HG02973 (cell line): ENCODE data around the gene VWA2.
"Not testable (repeated sequence)": the region's sequence is repeated elsewhere in the genome, so short reads cannot be mapped to it uniquely, and the experiment has no call there.

Experiments
- ATAC-seq: cut with Tn5 transposase; IDR thresholded peaks from one replicate; pipeline ENCODE4 v1.9.1; 2021; ENCODE audit warnings: moderate library complexity; ENCODE audit not compliant: unreplicated experiment

VWA2 gene

GRCh38 chr10:114313866-114314265 lies 74.8 kb downstream of the VWA2 start:
- ATAC-seq: no peak

- no peak for ATAC-seq
Observed at GRCh38 chr10:114315566-114316420, 76.7 kb downstream of the VWA2 start.

GRCh38 chr10:114316744-114317143 lies 77.7 kb downstream of the VWA2 start:
- ATAC-seq: no peak

GRCh38 chr10:114319406-114320248 lies 80.6 kb downstream of the VWA2 start:
- no peak for ATAC-seq

GRCh38 chr10:114320249-114321116 lies 81.4 kb downstream of the VWA2 start:
- no peak for ATAC-seq

GRCh38 chr10:114322344-114322743 lies 83.3 kb downstream of the VWA2 start:
- no peak for ATAC-seq

GRCh38 chr10:114323023-114323422 lies 84.0 kb downstream of the VWA2 start:
- ATAC-seq: no peak

GRCh38 chr10:114326795-114327194 lies 87.7 kb downstream of the VWA2 start:
- no peak for ATAC-seq

GRCh38 chr10:114327537-114328440 lies 88.7 kb downstream of the VWA2 start:
- no peak for ATAC-seq

- ATAC-seq: no peak
Observed at GRCh38 chr10:114328441-114328812, 89.4 kb downstream of the VWA2 start.

- ATAC-seq: no peak
Observed at GRCh38 chr10:114328874-114329273, 89.8 kb downstream of the VWA2 start.

- ATAC-seq: no peak
Observed at GRCh38 chr10:114329634-114330365, 90.7 kb downstream of the VWA2 start.

GRCh38 chr10:114332301-114333192 lies 93.5 kb downstream of the VWA2 start:
- ATAC-seq: no peak

- not testable (repeated sequence) for ATAC-seq
Observed at GRCh38 chr10:114333441-114333840, 94.4 kb downstream of the VWA2 start.

- no peak for ATAC-seq
Observed at GRCh38 chr10:114334301-114334700, 95.2 kb downstream of the VWA2 start.

GRCh38 chr10:114335614-114336013 lies 96.6 kb downstream of the VWA2 start:
- no peak for ATAC-seq

- ATAC-seq: no peak
Observed at GRCh38 chr10:114336823-114337509, 97.9 kb downstream of the VWA2 start.
